Measurements from ENCODE around the gene CNGA2. TPM values are rescaled to one million over a fixed set of nuclear protein-coding genes. Genes with fewer than 3 reads are reported as not detected.
A peak's percentile ranks its signal among the peaks of the same experiment; 100 is the strongest.

The CNGA2 gene
- total RNA-seq, 4 donors from 2014 or later = not detected

GRCh38 chrX:151774421-151774820, 39.9 kb downstream of the CNGA2 start:
- Histone ChIP-seq H3K27ac (no peak overlapping the region), H3K36me3 (no peaks in the 10 kb centered on the region), H3K4me3 (no peak overlapping the region), H3K4me1 (no peaks in the 10 kb centered on the region), H3K27me3 (no peaks in the 10 kb centered on the region), H3K9me3 (no peaks in the 10 kb centered on the region)
- 57 to 77% methylated on average over 1 to 2 of the region's 3 CpGs for WGBS, 2 donors (ENCODE audit: low coverage in 1 of 2)
- ATAC-seq = no peak
- no peak for TF ChIP-seq CTCF (IDR thresholded peaks at IDR 0.05)
- TF ChIP-seq POLR2AphosphoS5 (IDR thresholded peaks at IDR 0.05) = no peak
- TF ChIP-seq POLR2A (IDR thresholded peaks at IDR 0.05) = no peak
- TF ChIP-seq EP300 (IDR thresholded peaks at IDR 0.05) = no peak

GRCh38 chrX:151776181-151776731, 41.7 kb downstream of the CNGA2 start:
- Histone ChIP-seq H3K4me1 (no peaks in the 10 kb centered on the region), H3K27me3 (no peaks in the 10 kb centered on the region), H3K27ac (no peak overlapping the region), H3K9me3 (no peaks in the 10 kb centered on the region), H3K36me3 (no peaks in the 10 kb centered on the region), H3K4me3 (no peak overlapping the region)
- WGBS, 2 donors (ENCODE audit: low coverage in 1 of 2) = 41 to 65% methylated on average over 4 to 9 of the region's 13 CpGs
- TF ChIP-seq POLR2AphosphoS5 (IDR thresholded peaks at IDR 0.05) (no peak), CTCF (IDR thresholded peaks at IDR 0.05) (no peak), POLR2A (IDR thresholded peaks at IDR 0.05) (no peak), EP300 (IDR thresholded peaks at IDR 0.05) (no peak)
- ATAC-seq = peak; percentile 21

- Histone ChIP-seq H3K27ac (no peak overlapping the region), H3K36me3 (no peaks in the 10 kb centered on the region), H3K4me3 (no peak overlapping the region), H3K4me1 (no peaks in the 10 kb centered on the region), H3K27me3 (no peaks in the 10 kb centered on the region), H3K9me3 (no peaks in the 10 kb centered on the region)
- WGBS, 2 donors (ENCODE audit: low coverage in 1 of 2) = 40 to 83% methylated on average over 1 to 2 of the region's 5 CpGs
- no peak for ATAC-seq
- TF ChIP-seq POLR2AphosphoS5 (IDR thresholded peaks at IDR 0.05) (no peak), CTCF (IDR thresholded peaks at IDR 0.05) (no peak), EP300 (IDR thresholded peaks at IDR 0.05) (no peak)
These were observed 42.4 kb downstream of the CNGA2 start for GRCh38 chrX:151776936-151777335.

- no peaks in the 10 kb centered on the region for H3K36me3 ChIP-seq
- no peak for ATAC-seq
- TF ChIP-seq EP300 (IDR thresholded peaks at IDR 0.05) (no peak), CTCF (IDR thresholded peaks at IDR 0.05) (no peak)
- WGBS, 2 donors (ENCODE audit: low coverage in 1 of 2) = 85% methylated on average over 4 of the region's 4 CpGs; no CpG with 5 or more reads in 1 of the 2 donors
- H3K27me3 ChIP-seq = no peaks in the 10 kb centered on the region
- H3K27ac ChIP-seq = no peak overlapping the region
- H3K9me3 ChIP-seq = no peaks in the 10 kb centered on the region
- H3K4me3 ChIP-seq = no peak overlapping the region
- H3K4me1 ChIP-seq = no peaks in the 10 kb centered on the region
These were observed 44.7 kb downstream of the CNGA2 start for GRCh38 chrX:151779258-151779657.

- Histone ChIP-seq H3K27ac (no peak overlapping the region), H3K4me3 (no peak overlapping the region), H3K9me3 (no peaks in the 10 kb centered on the region), H3K4me1 (no peaks in the 10 kb centered on the region), H3K27me3 (no peaks in the 10 kb centered on the region), H3K36me3 (no peaks in the 10 kb centered on the region)
- TF ChIP-seq POLR2A (IDR thresholded peaks at IDR 0.05) (no peak), EP300 (IDR thresholded peaks at IDR 0.05) (no peak), POLR2AphosphoS5 (IDR thresholded peaks at IDR 0.05) (no peak), CTCF (IDR thresholded peaks at IDR 0.05) (no peak)
- ATAC-seq = no peak
- 40% methylated on average over 1 of the region's 4 CpGs; no CpG with 5 or more reads in 1 of the 2 donors for WGBS, 2 donors (ENCODE audit: low coverage in 1 of 2)
These were observed 46.1 kb downstream of the CNGA2 start for GRCh38 chrX:151780621-151781020.

All from gastroesophageal sphincter (tissue), 4 donors.